ENCODE results near the gene GPR89B.

GRCh38 chr1:147890177-147890790 is 37.9 kb upstream of the GPR89B start:
- TF ChIP-seq CTCF (optimal IDR thresholded peaks at IDR 0.05 in 1 of 3, IDR thresholded peaks at IDR 0.05 in 1 of 3, conservative IDR thresholded peaks at IDR 0.05 in 1 of 3; ENCODE audit: extremely low read depth in 1 of 3, insufficient read depth in 2 of 3, low read length in 3 of 3) (peak; percentile 81 to 91 (median 83)), EZH2 (IDR thresholded peaks at IDR 0.05; ENCODE audit: low read length) (no peak)

All from keratinocyte (primary cell).